K562 (cell line): Measurements from ENCODE around the gene TMEM126B. TPM values are rescaled to one million over a fixed set of nuclear protein-coding genes. Genes with fewer than 3 reads are reported as not detected.

Source experiments
- BHLHE40 ChIP-seq: IDR thresholded peaks from 2 replicates; pipeline ENCODE4 v1.6.1; 2011; ENCODE audit warnings: low read length, improper control_type of control experiment
- GABPB1 ChIP-seq: sonication (generic); formaldehyde crosslinking; IDR thresholded peaks from 2 replicates; pipeline ENCODE4 v1.8.0; 2022; ENCODE audit warnings: mild to moderate bottlenecking, missing genetic modification reagents
- HDAC1 ChIP-seq, 2 experiments: fragments of 450-650 bp; IDR thresholded peaks; 2 replicates each; pipeline ENCODE4 v1.6.1; 2016 to 2017; ENCODE audit warnings: inconsistent platforms in 1 of 2, mild to moderate bottlenecking in 1 of 2, moderate library complexity in 1 of 2
- KLF6 ChIP-seq: fragments of 250-450 bp; sonication (Bioruptor Pico); IDR thresholded peaks from 2 replicates; pipeline ENCODE4 v1.4.0; 2020; ENCODE audit warnings: mild to moderate bottlenecking, moderate library complexity, borderline replicate concordance
- MAZ ChIP-seq, 2 experiments: fragments of 450-650 bp in 1 of 2; sonication (generic) in 1 of 2; formaldehyde crosslinking; IDR thresholded peaks in 1 of 2; conservative IDR thresholded peaks in 1 of 2; 2 replicates each; pipeline versions ENCODE4 v1.4.0 to v1.5.0; 2020; ENCODE audit warnings: mild to moderate bottlenecking in 1 of 2, missing genetic modification reagents in 1 of 2
- NRF1 ChIP-seq, 2 experiments: fragments of 450-650 bp; IDR thresholded peaks in 1 of 2; conservative IDR thresholded peaks in 1 of 2; 2 replicates each; pipeline ENCODE4 v1.6.1; 2014; ENCODE audit warnings: mild to moderate bottlenecking in 2 of 2
- POU5F1 ChIP-seq: fragments of 150-350 bp; IDR thresholded peaks from 2 replicates; pipeline ENCODE4 v1.6.1; 2014; ENCODE audit warnings: borderline replicate concordance, low read length, low read depth, mild to moderate bottlenecking; ENCODE audit not compliant: partially characterized antibody
- PYGO2 ChIP-seq: fragments of 450-650 bp; IDR thresholded peaks from 2 replicates; pipeline ENCODE4 v1.6.1; 2016; ENCODE audit warnings: mild to moderate bottlenecking, missing genetic modification characterization, moderate library complexity, missing compliant biosample characterization
- RBBP5 ChIP-seq: fragments of 200-600 bp; sonication (generic); IDR thresholded peaks from 2 replicates; pipeline ENCODE4 v1.6.1; 2012; ENCODE audit warnings: borderline replicate concordance, mild to moderate bottlenecking, low read length, control low read depth, inconsistent platforms; ENCODE audit not compliant: insufficient read depth, poor library complexity, severe bottlenecking
- RBM15 ChIP-seq: fragments of 200-400 bp; formaldehyde crosslinking; IDR thresholded peaks from 2 replicates; pipeline ENCODE4 v1.6.1; 2018; ENCODE audit warnings: mild to moderate bottlenecking, low read length, moderate library complexity; ENCODE audit not compliant: insufficient read depth
- SETDB1 ChIP-seq: IDR thresholded peaks from one replicate; pipeline ENCODE4 v1.6.1; 2012; ENCODE audit warnings: low read length, control low read depth, inconsistent platforms
- SMARCC2 ChIP-seq: fragments of 450-650 bp; IDR thresholded peaks from 2 replicates; pipeline ENCODE4 v1.6.1; 2017; ENCODE audit warnings: antibody characterized with exemption, moderate library complexity, mild to moderate bottlenecking, low read depth
- TBL1XR1 ChIP-seq, 2 experiments: IDR thresholded peaks; 2 replicates each; pipeline ENCODE4 v1.6.1; 2012; ENCODE audit warnings: improper control_type of control experiment in 2 of 2, low read length in 2 of 2, mild to moderate bottlenecking in 1 of 2
- TEAD2 ChIP-seq: fragments of 450-650 bp; IDR thresholded peaks from 2 replicates; pipeline ENCODE4 v1.6.1; 2016; ENCODE audit warnings: missing genetic modification characterization, control low read depth, missing compliant biosample characterization
- polyA plus RNA-seq, 8 experiments: library from polyadenylated mRNA; depleted of rRNA in 4 of 8; stranded (reverse) in 5 of 8; unstranded in 3 of 8; fragments of >200 nt; fragmentation: Nextera tagmentation in 2 of 8; fragmentation: Illumina TruSeq in 1 of 8; extraction: Ambion mirVana in 2 of 8; extraction: Trizol in 1 of 8; gene quantifications; 2 replicates each; pipeline versions ENCODE4 v1.2.1 to v1.2.3, GENCODE V29; 2011 to 2014; ENCODE audit warnings: inconsistent platforms in 1 of 8, missing spikeins in 1 of 8
- total RNA-seq, 7 experiments: library from RNA; depleted of rRNA in 6 of 7; stranded (reverse); fragments of >200 nt in 6 of 7; fragmentation: Illumina TruSeq in 2 of 7; extraction: Trizol in 2 of 7; gene quantifications; 2 replicates each; pipeline versions ENCODE4 v1.2.1 to v1.2.3, GENCODE V29; 2011 to 2021; ENCODE audit warnings: low replicate concordance in 1 of 7
- TF ChIP-seq, protein P1 (sequence below): sonication (generic); formaldehyde crosslinking; IDR thresholded peaks from 2 replicates; pipeline ENCODE4 v1.8.1; 2023; ENCODE audit warnings: mild to moderate bottlenecking, missing genetic modification reagents
- TF ChIP-seq, protein P2 (sequence below): sonication (generic); formaldehyde crosslinking; IDR thresholded peaks from 2 replicates; pipeline ENCODE4 v1.8.1; 2023; ENCODE audit warnings: missing genetic modification reagents, mild to moderate bottlenecking, borderline replicate concordance
- TF ChIP-seq, protein P3 (sequence below): sonication (generic); formaldehyde crosslinking; IDR thresholded peaks from 2 replicates; pipeline ENCODE4 v1.8.0; 2022; ENCODE audit warnings: mild to moderate bottlenecking, missing genetic modification reagents
- TF ChIP-seq, protein P4 (sequence below): fragments of 450-650 bp; formaldehyde crosslinking; IDR thresholded peaks from 2 replicates; pipeline ENCODE4 v1.4.0; 2020; ENCODE audit warnings: mild to moderate bottlenecking, mixed read lengths

TMEM126B gene
- total and polyA plus RNA-seq, 9 of the 15 experiments (the other 6 are each of a cell fraction or from before 2014, with no cell fraction given), result 85.5 to 226 (median 164) TPM

DNA sequence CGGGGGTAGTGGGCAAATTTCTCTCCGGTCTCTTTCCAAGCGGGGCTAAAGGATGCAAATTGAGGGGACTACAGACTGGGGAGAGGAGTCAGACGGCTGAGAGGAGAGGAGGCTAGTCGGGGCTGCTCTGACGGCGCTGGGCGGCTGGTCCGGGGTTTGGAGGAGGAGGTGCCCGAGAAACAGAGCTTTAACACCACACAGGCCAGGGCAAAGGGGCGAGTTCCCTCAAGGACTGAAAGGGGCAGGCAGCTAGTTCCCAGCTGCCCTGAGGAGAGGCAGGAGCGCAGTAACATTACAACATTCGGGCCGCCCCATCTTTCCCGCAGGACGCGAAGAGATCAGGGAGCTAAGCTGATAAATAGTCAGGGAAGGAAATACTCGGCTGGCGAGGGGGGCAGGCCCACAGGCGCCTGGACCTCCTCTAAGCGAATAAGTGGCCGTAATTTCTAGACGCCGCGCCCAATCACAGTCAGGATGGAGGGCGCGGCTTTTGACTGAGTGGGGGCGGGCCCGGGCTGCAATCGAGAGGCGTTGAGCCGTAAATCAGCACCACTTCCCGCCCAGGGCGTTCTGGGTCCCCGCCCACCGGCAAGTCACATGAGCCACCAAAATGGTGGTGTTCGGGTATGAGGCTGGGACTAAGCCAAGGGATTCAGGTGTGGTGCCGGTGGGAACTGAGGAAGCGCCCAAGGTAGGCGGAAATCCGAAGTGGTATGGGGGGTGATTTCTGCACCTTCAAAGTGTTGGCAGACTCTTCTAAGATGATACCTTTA, at the start of gene TMEM126B (continued):
- TF ChIP-seq SETDB1 (no peak), TBL1XR1 (IDR thresholded peaks at IDR 0.05; ENCODE audit: low read length in 2 of 2) (no peak; a peak in 1 of 4 replicates), KLF6 (no peak), POU5F1 (no peak), RBM15 (no peak), HDAC1 (IDR thresholded peaks at IDR 0.05) (peak in 1 of 2 experiments; percentile 8; a peak in 1 of 4 replicates), TEAD2 (tag) (no peak), BHLHE40 (peak; percentile 68), NRF1 (conservative IDR thresholded peaks at IDR 0.05 in 1 of 2, IDR thresholded peaks at IDR 0.05 in 1 of 2) (peak; percentile 70 to 78), GABPB1 (CRISPR knock-in tag) (no peak; the same call in 1 of the 2 replicates), MAZ (CRISPR knock-in tag; conservative IDR thresholded peaks at IDR 0.05 in 1 of 2, IDR thresholded peaks at IDR 0.05 in 1 of 2) (peak; percentile 97 to 100), SMARCC2 (no peak), PYGO2 (tag) (no peak), RBBP5 (peak; percentile 65)
- TF ChIP-seq, protein P1, sequence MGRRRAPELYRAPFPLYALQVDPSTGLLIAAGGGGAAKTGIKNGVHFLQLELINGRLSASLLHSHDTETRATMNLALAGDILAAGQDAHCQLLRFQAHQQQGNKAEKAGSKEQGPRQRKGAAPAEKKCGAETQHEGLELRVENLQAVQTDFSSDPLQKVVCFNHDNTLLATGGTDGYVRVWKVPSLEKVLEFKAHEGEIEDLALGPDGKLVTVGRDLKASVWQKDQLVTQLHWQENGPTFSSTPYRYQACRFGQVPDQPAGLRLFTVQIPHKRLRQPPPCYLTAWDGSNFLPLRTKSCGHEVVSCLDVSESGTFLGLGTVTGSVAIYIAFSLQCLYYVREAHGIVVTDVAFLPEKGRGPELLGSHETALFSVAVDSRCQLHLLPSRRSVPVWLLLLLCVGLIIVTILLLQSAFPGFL, result 0 out of 2 replicates have a peak, but pooled peaks have one; percentile 4
- TF ChIP-seq, protein P2, sequence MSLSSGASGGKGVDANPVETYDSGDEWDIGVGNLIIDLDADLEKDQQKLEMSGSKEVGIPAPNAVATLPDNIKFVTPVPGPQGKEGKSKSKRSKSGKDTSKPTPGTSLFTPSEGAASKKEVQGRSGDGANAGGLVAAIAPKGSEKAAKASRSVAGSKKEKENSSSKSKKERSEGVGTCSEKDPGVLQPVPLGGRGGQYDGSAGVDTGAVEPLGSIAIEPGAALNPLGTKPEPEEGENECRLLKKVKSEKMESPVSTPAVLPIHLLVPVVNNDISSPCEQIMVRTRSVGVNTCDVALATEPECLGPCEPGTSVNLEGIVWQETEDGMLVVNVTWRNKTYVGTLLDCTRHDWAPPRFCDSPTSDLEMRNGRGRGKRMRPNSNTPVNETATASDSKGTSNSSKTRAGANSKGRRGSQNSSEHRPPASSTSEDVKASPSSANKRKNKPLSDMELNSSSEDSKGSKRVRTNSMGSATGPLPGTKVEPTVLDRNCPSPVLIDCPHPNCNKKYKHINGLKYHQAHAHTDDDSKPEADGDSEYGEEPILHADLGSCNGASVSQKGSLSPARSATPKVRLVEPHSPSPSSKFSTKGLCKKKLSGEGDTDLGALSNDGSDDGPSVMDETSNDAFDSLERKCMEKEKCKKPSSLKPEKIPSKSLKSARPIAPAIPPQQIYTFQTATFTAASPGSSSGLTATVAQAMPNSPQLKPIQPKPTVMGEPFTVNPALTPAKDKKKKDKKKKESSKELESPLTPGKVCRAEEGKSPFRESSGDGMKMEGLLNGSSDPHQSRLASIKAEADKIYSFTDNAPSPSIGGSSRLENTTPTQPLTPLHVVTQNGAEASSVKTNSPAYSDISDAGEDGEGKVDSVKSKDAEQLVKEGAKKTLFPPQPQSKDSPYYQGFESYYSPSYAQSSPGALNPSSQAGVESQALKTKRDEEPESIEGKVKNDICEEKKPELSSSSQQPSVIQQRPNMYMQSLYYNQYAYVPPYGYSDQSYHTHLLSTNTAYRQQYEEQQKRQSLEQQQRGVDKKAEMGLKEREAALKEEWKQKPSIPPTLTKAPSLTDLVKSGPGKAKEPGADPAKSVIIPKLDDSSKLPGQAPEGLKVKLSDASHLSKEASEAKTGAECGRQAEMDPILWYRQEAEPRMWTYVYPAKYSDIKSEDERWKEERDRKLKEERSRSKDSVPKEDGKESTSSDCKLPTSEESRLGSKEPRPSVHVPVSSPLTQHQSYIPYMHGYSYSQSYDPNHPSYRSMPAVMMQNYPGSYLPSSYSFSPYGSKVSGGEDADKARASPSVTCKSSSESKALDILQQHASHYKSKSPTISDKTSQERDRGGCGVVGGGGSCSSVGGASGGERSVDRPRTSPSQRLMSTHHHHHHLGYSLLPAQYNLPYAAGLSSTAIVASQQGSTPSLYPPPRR (CRISPR knock-in tag), result no peak
- TF ChIP-seq, protein P3, sequence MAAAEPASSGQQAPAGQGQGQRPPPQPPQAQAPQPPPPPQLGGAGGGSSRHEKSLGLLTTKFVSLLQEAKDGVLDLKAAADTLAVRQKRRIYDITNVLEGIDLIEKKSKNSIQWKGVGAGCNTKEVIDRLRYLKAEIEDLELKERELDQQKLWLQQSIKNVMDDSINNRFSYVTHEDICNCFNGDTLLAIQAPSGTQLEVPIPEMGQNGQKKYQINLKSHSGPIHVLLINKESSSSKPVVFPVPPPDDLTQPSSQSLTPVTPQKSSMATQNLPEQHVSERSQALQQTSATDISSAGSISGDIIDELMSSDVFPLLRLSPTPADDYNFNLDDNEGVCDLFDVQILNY, result peak; percentile 79; the same call in 1 of the 2 replicates
- TF ChIP-seq, protein P4, sequence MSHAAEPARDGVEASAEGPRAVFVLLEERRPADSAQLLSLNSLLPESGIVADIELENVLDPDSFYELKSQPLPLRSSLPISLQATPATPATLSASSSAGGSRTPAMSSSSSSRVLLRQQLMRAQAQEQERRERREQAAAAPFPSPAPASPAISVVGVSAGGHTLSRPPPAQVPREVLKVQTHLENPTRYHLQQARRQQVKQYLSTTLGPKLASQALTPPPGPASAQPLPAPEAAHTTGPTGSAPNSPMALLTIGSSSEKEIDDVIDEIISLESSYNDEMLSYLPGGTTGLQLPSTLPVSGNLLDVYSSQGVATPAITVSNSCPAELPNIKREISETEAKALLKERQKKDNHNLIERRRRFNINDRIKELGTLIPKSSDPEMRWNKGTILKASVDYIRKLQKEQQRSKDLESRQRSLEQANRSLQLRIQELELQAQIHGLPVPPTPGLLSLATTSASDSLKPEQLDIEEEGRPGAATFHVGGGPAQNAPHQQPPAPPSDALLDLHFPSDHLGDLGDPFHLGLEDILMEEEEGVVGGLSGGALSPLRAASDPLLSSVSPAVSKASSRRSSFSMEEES (CRISPR knock-in tag), result peak; percentile 61
